RPMI8226 (cell line): ENCODE results near the gene RASSF7.
"Not testable (repeated sequence)": the region's sequence is repeated elsewhere in the genome, so short reads cannot be mapped to it uniquely, and the experiment has no call there.

Experiments
- DNase-seq: peaks from one replicate; pipeline ENCODE4 v3.0.0-alpha.2; 2015

The RASSF7 gene

GRCh38 chr11:567629-568292 is 7.0 kb downstream of the RASSF7 start:
- no peak for DNase-seq

GRCh38 chr11:568306-569157 is 7.8 kb downstream of the RASSF7 start:
- peak; percentile 93 for DNase-seq

- no peak for DNase-seq
Measured at GRCh38 chr11:569158-569885, 8.6 kb downstream of the RASSF7 start.

- DNase-seq: no peak
Measured at GRCh38 chr11:571802-572185, 11.0 kb downstream of the RASSF7 start.

GRCh38 chr11:573146-573759 is 12.5 kb downstream of the RASSF7 start:
- no peak for DNase-seq

GRCh38 chr11:574031-574570 is 13.3 kb downstream of the RASSF7 start:
- not testable (repeated sequence) for DNase-seq

GRCh38 chr11:574632-575312 is 14.0 kb downstream of the RASSF7 start:
- no peak for DNase-seq

GRCh38 chr11:575313-575995 is 14.7 kb downstream of the RASSF7 start:
- DNase-seq: peak; percentile 80

GRCh38 chr11:575996-576768 is 15.4 kb downstream of the RASSF7 start, which contains the start of gene PHRF1:
TSS of gene PHRF1 (plus strand) at chr11:576470. CDS start at chr11:581513, 5,043 bp downstream.
- DNase-seq: peak; percentile 91

- no peak for DNase-seq
Measured at GRCh38 chr11:576811-577610, 16.2 kb downstream of the RASSF7 start.

GRCh38 chr11:577611-577894 is 16.8 kb downstream of the RASSF7 start:
- no peak for DNase-seq

- DNase-seq: no peak
Measured at GRCh38 chr11:578276-579035, 17.7 kb downstream of the RASSF7 start.

GRCh38 chr11:579830-580601 is 19.2 kb downstream of the RASSF7 start:
- DNase-seq: no peak

- no peak for DNase-seq
Measured at GRCh38 chr11:581342-581741, 20.6 kb downstream of the RASSF7 start.

- DNase-seq: no peak
Measured at GRCh38 chr11:581752-582151, 21.0 kb downstream of the RASSF7 start.

- DNase-seq: no peak
Measured at GRCh38 chr11:584287-584686, 23.5 kb downstream of the RASSF7 start.

- no peak for DNase-seq
Measured at GRCh38 chr11:586376-587316, 25.9 kb downstream of the RASSF7 start.
